ENCODE results near the gene DDX54. TPM values are rescaled to one million over a fixed set of nuclear protein-coding genes. Genes with fewer than 3 reads are reported as not detected.
"Not testable (repeated sequence)": the region's sequence is repeated elsewhere in the genome, so short reads cannot be mapped to it uniquely, and the experiment has no call there.

Gene DDX54
- total RNA-seq, 1 donor from 2014 or later: 121 TPM

GRCh38 chr12:113146999-113147398, 38.3 kb downstream of the DDX54 start:
- no peaks in the 10 kb centered on the region for H3K9me3 Mint-ChIP-seq
- H3K4me3 Mint-ChIP-seq: no peak overlapping the region
- H3K36me3 Mint-ChIP-seq (ENCODE audit: low read depth): no peaks in the 10 kb centered on the region
- DNase-seq (ENCODE audit: low spot score): no peak
- no peaks in the 10 kb centered on the region for H3K4me1 Mint-ChIP-seq (ENCODE audit: low read depth)
- no peak overlapping the region for H3K27ac Mint-ChIP-seq
- H3K27me3 Mint-ChIP-seq (ENCODE audit: insufficient read depth): peaks cover 20% of the 10 kb centered on the region
- intact Hi-C loops (cut with micrococcal nuclease): no loop called here

GRCh38 chr12:113145720-113146551, 39.3 kb downstream of the DDX54 start:
- H3K27ac Mint-ChIP-seq: no peak overlapping the region

GRCh38 chr12:113144806-113145205, 40.5 kb downstream of the DDX54 start:
- H3K36me3 Mint-ChIP-seq (ENCODE audit: low read depth): no peaks in the 10 kb centered on the region

More at GRCh38 chr12:113145720-113146551, 39.3 kb downstream of the DDX54 start:
- Mint-ChIP-seq H3K9me3 (no peaks in the 10 kb centered on the region), H3K4me1 (ENCODE audit: low read depth) (no peaks in the 10 kb centered on the region), H3K27me3 (ENCODE audit: insufficient read depth) (peaks cover 15% of the 10 kb centered on the region), H3K4me3 (no peak overlapping the region), H3K36me3 (ENCODE audit: low read depth) (no peaks in the 10 kb centered on the region)
- intact Hi-C loops (cut with micrococcal nuclease): no loop called here
- no peak for DNase-seq (ENCODE audit: low spot score)

GRCh38 chr12:113143959-113144358, 41.3 kb downstream of the DDX54 start:
- Mint-ChIP-seq H3K4me1 (ENCODE audit: low read depth) (no peaks in the 10 kb centered on the region), H3K36me3 (ENCODE audit: low read depth) (no peaks in the 10 kb centered on the region), H3K9me3 (no peaks in the 10 kb centered on the region), H3K27me3 (ENCODE audit: insufficient read depth) (peaks cover 15% of the 10 kb centered on the region), H3K27ac (no peak overlapping the region), H3K4me3 (no peak overlapping the region)
- intact Hi-C loops (cut with micrococcal nuclease): no loop called here
- DNase-seq (ENCODE audit: low spot score): no peak

More at GRCh38 chr12:113144806-113145205, 40.5 kb downstream of the DDX54 start:
- intact Hi-C loops (cut with micrococcal nuclease): no loop called here
- Mint-ChIP-seq H3K27ac (no peak overlapping the region), H3K4me3 (no peak overlapping the region), H3K27me3 (ENCODE audit: insufficient read depth) (peaks cover 13% of the 10 kb centered on the region), H3K9me3 (no peaks in the 10 kb centered on the region), H3K4me1 (ENCODE audit: low read depth) (no peaks in the 10 kb centered on the region)
- no peak for DNase-seq (ENCODE audit: low spot score)

- no peak overlapping the region for H3K4me3 Mint-ChIP-seq
- no peak overlapping the region for H3K27ac Mint-ChIP-seq
- H3K9me3 Mint-ChIP-seq: no peaks in the 10 kb centered on the region
- no peak for DNase-seq (ENCODE audit: low spot score)
- H3K27me3 Mint-ChIP-seq (ENCODE audit: insufficient read depth): peaks cover 15% of the 10 kb centered on the region
- no peaks in the 10 kb centered on the region for H3K36me3 Mint-ChIP-seq (ENCODE audit: low read depth)
- intact Hi-C loops (cut with micrococcal nuclease): no loop called here
- no peaks in the 10 kb centered on the region for H3K4me1 Mint-ChIP-seq (ENCODE audit: low read depth)
These were observed 42.4 kb downstream of the DDX54 start for GRCh38 chr12:113142886-113143332.

- no peak overlapping the region for H3K4me3 Mint-ChIP-seq
- intact Hi-C loops (cut with micrococcal nuclease): no loop called here
- no peaks in the 10 kb centered on the region for H3K4me1 Mint-ChIP-seq (ENCODE audit: low read depth)
- H3K27me3 Mint-ChIP-seq (ENCODE audit: insufficient read depth): peaks cover 12% of the 10 kb centered on the region
- no peaks in the 10 kb centered on the region for H3K9me3 Mint-ChIP-seq
- no peak overlapping the region for H3K27ac Mint-ChIP-seq
- no peaks in the 10 kb centered on the region for H3K36me3 Mint-ChIP-seq (ENCODE audit: low read depth)
- DNase-seq (ENCODE audit: low spot score): no peak
These were observed 42.9 kb downstream of the DDX54 start for GRCh38 chr12:113142173-113142885.

- intact Hi-C loops (cut with micrococcal nuclease); H3K36me3 Mint-ChIP-seq (ENCODE audit: low read depth); H3K27me3 Mint-ChIP-seq (ENCODE audit: insufficient read depth); H3K4me1 Mint-ChIP-seq (ENCODE audit: low read depth); H3K27ac Mint-ChIP-seq; H3K9me3 Mint-ChIP-seq; DNase-seq (ENCODE audit: low spot score); H3K4me3 Mint-ChIP-seq: not testable (repeated sequence)
These were observed 43.6 kb downstream of the DDX54 start for GRCh38 chr12:113141716-113142115.

- H3K27me3 Mint-ChIP-seq (ENCODE audit: insufficient read depth): peaks cover 7% of the 10 kb centered on the region
- no peak overlapping the region for H3K4me3 Mint-ChIP-seq
- DNase-seq (ENCODE audit: low spot score): no peak
- H3K27ac Mint-ChIP-seq: peak overlapping the region; percentile 21
- H3K4me1 Mint-ChIP-seq (ENCODE audit: low read depth): peaks cover 9% of the 10 kb centered on the region
- H3K9me3 Mint-ChIP-seq: no peaks in the 10 kb centered on the region
- intact Hi-C loops (cut with micrococcal nuclease): no loop called here
- no peaks in the 10 kb centered on the region for H3K36me3 Mint-ChIP-seq (ENCODE audit: low read depth)
These were observed 44.6 kb downstream of the DDX54 start for GRCh38 chr12:113140706-113141105.

- no peak for DNase-seq (ENCODE audit: low spot score)
- no peaks in the 10 kb centered on the region for H3K9me3 Mint-ChIP-seq
- H3K36me3 Mint-ChIP-seq (ENCODE audit: low read depth): no peaks in the 10 kb centered on the region
- H3K4me1 Mint-ChIP-seq (ENCODE audit: low read depth): peaks cover 10% of the 10 kb centered on the region
- no peak overlapping the region for H3K4me3 Mint-ChIP-seq
- no peak overlapping the region for H3K27ac Mint-ChIP-seq
- intact Hi-C loops (cut with micrococcal nuclease): no loop called here
- H3K27me3 Mint-ChIP-seq (ENCODE audit: insufficient read depth): peaks cover 13% of the 10 kb centered on the region
These were observed 46.5 kb downstream of the DDX54 start for GRCh38 chr12:113138826-113139225.

- intact Hi-C loops (cut with micrococcal nuclease): loop anchor here (2.0 kb wide), 1 partner anchor 15 kb away; no protein-coding TSS in a partner anchor
- peaks cover 10% of the 10 kb centered on the region for H3K4me1 Mint-ChIP-seq (ENCODE audit: low read depth)
- H3K27ac Mint-ChIP-seq: no peak overlapping the region
- H3K9me3 Mint-ChIP-seq: no peaks in the 10 kb centered on the region
- no peak for DNase-seq (ENCODE audit: low spot score)
- peaks cover 13% of the 10 kb centered on the region for H3K27me3 Mint-ChIP-seq (ENCODE audit: insufficient read depth)
- H3K36me3 Mint-ChIP-seq (ENCODE audit: low read depth): no peaks in the 10 kb centered on the region
- no peak overlapping the region for H3K4me3 Mint-ChIP-seq
These were observed 47.2 kb downstream of the DDX54 start for GRCh38 chr12:113137861-113138783.

- Mint-ChIP-seq H3K9me3 (no peaks in the 10 kb centered on the region), H3K36me3 (ENCODE audit: low read depth) (no peaks in the 10 kb centered on the region), H3K4me1 (ENCODE audit: low read depth) (peaks cover 10% of the 10 kb centered on the region), H3K27me3 (ENCODE audit: insufficient read depth) (peaks cover 16% of the 10 kb centered on the region), H3K27ac (no peak overlapping the region), H3K4me3 (no peak overlapping the region)
- DNase-seq (ENCODE audit: low spot score): no peak
- intact Hi-C loops (cut with micrococcal nuclease): loop anchor here (2.0 kb wide), 1 partner anchor 16 kb away; no protein-coding TSS in a partner anchor
These were observed 48.2 kb downstream of the DDX54 start for GRCh38 chr12:113136990-113137511.

Data from activated T-helper 1 cell treated with anti-CD3 and anti-CD28 coated beads, Interleukin-12 subunit alpha, Interleukin-12 subunit beta, Interleukin-2, Interleukin-4 antibody, amounts not matched to agents 30 ng/mL and 10 ng/mL and 1 ng/mL, durations not matched to agents 14 hours and 24 hours and 36 hours (primary cell).